CD14-positive monocyte (primary cell): Measurements from ENCODE around the gene PDCD1. TPM values are rescaled to one million over a fixed set of nuclear protein-coding genes. Genes with fewer than 3 reads are reported as not detected.

ENCODE experiments used
- DNase-seq, 3 donors: peaks; one replicate each; pipeline ENCODE4 v3.0.0-alpha.2; 2011 to 2022
- H2AFZ ChIP-seq: 2 replicates; pipeline ENCODE4 v1.6.0; 2012; ENCODE audit warnings: mild to moderate bottlenecking, low read depth, low read length, inconsistent platforms; ENCODE audit not compliant: insufficient read depth, poor library complexity, severe bottlenecking
- H3K27ac ChIP-seq, 2 donors: 1 replicate in 1 of 2; 2 replicates in 1 of 2; pipeline ENCODE4 v1.5.1; 2012 to 2013; ENCODE audit warnings: low read length in 2 of 2, control low read depth in 1 of 2, inconsistent platforms in 1 of 2, low read depth in 1 of 2, mild to moderate bottlenecking in 1 of 2
- H3K27me3 ChIP-seq, 2 donors: one replicate each; pipeline versions ENCODE4 v1.6.0 to v1.6.1; 2011 to 2013; ENCODE audit warnings: low read length in 2 of 2; ENCODE audit not compliant: control insufficient read depth in 2 of 2, insufficient read depth in 2 of 2
- H3K36me3 ChIP-seq, 2 donors: replicated peaks in 1 of 2; 1 replicate in 1 of 2; 2 replicates in 1 of 2; pipeline versions ENCODE4 v1.5.1 to v1.6.1; 2012 to 2013; ENCODE audit warnings: low read length in 2 of 2, control low read depth in 1 of 2, inconsistent platforms in 1 of 2, mild to moderate bottlenecking in 1 of 2; ENCODE audit not compliant: insufficient read depth in 2 of 2, control insufficient read depth in 1 of 2
- H3K4me1 ChIP-seq, 2 donors: 1 replicate in 1 of 2; 2 replicates in 1 of 2; pipeline versions ENCODE4 v1.5.1 to v1.6.1; 2012 to 2013; ENCODE audit warnings: low read length in 2 of 2, control low read depth in 1 of 2, inconsistent platforms in 1 of 2, mild to moderate bottlenecking in 1 of 2, moderate library complexity in 1 of 2; ENCODE audit not compliant: insufficient read depth in 2 of 2, control insufficient read depth in 1 of 2
- H3K4me2 ChIP-seq: replicated peaks from 2 replicates; pipeline ENCODE3; 2012; ENCODE audit warnings: low read length, moderate library complexity, mild to moderate bottlenecking; ENCODE audit not compliant: poor library complexity, severe bottlenecking; ENCODE audit errors: extremely low read depth
- H3K4me3 ChIP-seq, 3 experiments: fragments of 200-600 bp in 1 of 3; sonication (generic) in 1 of 3; replicated peaks in 1 of 3; 1 replicate in 2 of 3; 2 replicates in 1 of 3; pipeline ENCODE4 v1.5.1; 2011 to 2013; ENCODE audit warnings: low read length in 3 of 3, mild to moderate bottlenecking in 3 of 3, control low read depth in 2 of 3, low read depth in 2 of 3, inconsistent platforms in 1 of 3, moderate library complexity in 1 of 3
- H3K79me2 ChIP-seq: 2 replicates; pipeline ENCODE4 v1.6.0; 2012; ENCODE audit warnings: mild to moderate bottlenecking, control low read depth, inconsistent platforms, low read length, moderate library complexity; ENCODE audit not compliant: insufficient read depth
- H3K9ac ChIP-seq: 2 replicates; pipeline ENCODE4 v1.6.0; 2017; ENCODE audit warnings: low read length, mild to moderate bottlenecking; ENCODE audit not compliant: insufficient read depth, poor library complexity, severe bottlenecking
- H3K9me3 ChIP-seq, 2 donors: replicated peaks in 1 of 2; 1 replicate in 1 of 2; 2 replicates in 1 of 2; pipeline versions ENCODE4 v1.5.1 to v1.6.1; 2012 to 2013; ENCODE audit warnings: low read length in 2 of 2, control low read depth in 1 of 2; ENCODE audit not compliant: control insufficient read depth in 1 of 2, insufficient read depth in 1 of 2
- H4K20me1 ChIP-seq: 2 replicates; pipeline ENCODE4 v1.6.0; 2012; ENCODE audit warnings: mild to moderate bottlenecking, low read length, control low read depth, moderate library complexity; ENCODE audit not compliant: insufficient read depth
- H3K27ac Mint-ChIP-seq, 7 donors: one replicate each; pipeline ENCODE4 v1.8.0; 2020; ENCODE audit warnings: mild to moderate bottlenecking in 7 of 7, mixed read lengths in 7 of 7, moderate library complexity in 6 of 7, inconsistent platforms in 2 of 7
- H3K27me3 Mint-ChIP-seq, 3 donors: one replicate each; pipeline ENCODE4 v1.8.0; 2021 to 2022; ENCODE audit warnings: low read depth in 3 of 3, mild to moderate bottlenecking in 3 of 3, mixed read lengths in 3 of 3, moderate library complexity in 3 of 3, inconsistent platforms in 1 of 3
- H3K36me3 Mint-ChIP-seq, 2 donors: one replicate each; pipeline ENCODE4 v1.8.0; 2020; ENCODE audit warnings: mixed read lengths in 2 of 2, inconsistent platforms in 1 of 2, mild to moderate bottlenecking in 1 of 2
- H3K4me1 Mint-ChIP-seq: one replicate; pipeline ENCODE4 v1.8.0; 2020; ENCODE audit warnings: mild to moderate bottlenecking, mixed read lengths
- H3K4me3 Mint-ChIP-seq, 2 donors: one replicate each; pipeline ENCODE4 v1.8.0; 2020; ENCODE audit warnings: mild to moderate bottlenecking in 2 of 2, mixed read lengths in 2 of 2, moderate library complexity in 1 of 2
- H3K9me3 Mint-ChIP-seq, 7 donors: one replicate each; pipeline ENCODE4 v1.8.0; 2020 to 2022; ENCODE audit warnings: mixed read lengths in 7 of 7, mild to moderate bottlenecking in 6 of 7, moderate library complexity in 6 of 7, inconsistent platforms in 2 of 7
- CTCF ChIP-seq: fragments of 200-600 bp; IDR thresholded peaks from one replicate; pipeline ENCODE4 v1.8.0; 2022; ENCODE audit warnings: antibody characterized with exemption, mild to moderate bottlenecking
- WGBS: methylation state at CpG from one replicate; pipeline ENCODE4 v1.1.5; 2013; ENCODE audit warnings: missing lambda C conversion rate; ENCODE audit not compliant: insufficient coverage; 5-methylcytosine and 5-hydroxymethylcytosine counted together
- intact Hi-C, 2 donors: fragments of 100-400 bp; cut with micrococcal nuclease; formaldehyde crosslinking; loops; one replicate each; pipeline versions ENCODE4 v1.15.0 to v1.15.1; 2023
- polyA plus RNA-seq, 3 donors: library from polyadenylated mRNA; depleted of rRNA in 1 of 3; unstranded in 2 of 3; stranded (reverse) in 1 of 3; fragments of 300-500 nt in 2 of 3; fragments of >200 nt in 1 of 3; fragmentation: Illumina TruSeq in 2 of 3; gene quantifications; 1 replicate in 2 of 3; 2 replicates in 1 of 3; pipeline ENCODE4 v1.2.3, GENCODE V29; 2012 to 2021

The PDCD1 gene
- polyA plus RNA-seq, 3 donors, result 0.08 TPM; not detected in 2

GRCh38 chr2:241873803-241874110 lies 15.1 kb upstream of the PDCD1 start:
- peaks cover 0 to 6% (median 5%) of the 10 kb centered on the region in 3 donors for H3K27me3 Mint-ChIP-seq
- no peaks in the 10 kb centered on the region for H3K27me3 ChIP-seq
- no peaks in the 10 kb centered on the region for H3K4me1 ChIP-seq
- no peak overlapping the region for H3K27ac Mint-ChIP-seq
- H3K9me3 ChIP-seq, result peaks cover 0 to 6% of the 10 kb centered on the region in 2 donors
- WGBS, result 100% methylated on average over 1 of the region's 7 CpGs
- H3K36me3 Mint-ChIP-seq, result no peaks in the 10 kb centered on the region
- no peak overlapping the region for H3K4me3 Mint-ChIP-seq
- peaks cover 5 to 21% (median 8%) of the 10 kb centered on the region in 7 donors for H3K9me3 Mint-ChIP-seq
- no peak overlapping the region for H3K9ac ChIP-seq
- H3K36me3 ChIP-seq, result no peaks in the 10 kb centered on the region
- H3K4me2 ChIP-seq, result no peak overlapping the region
- no peaks in the 10 kb centered on the region for H4K20me1 ChIP-seq
- DNase-seq, result no peak
- TF ChIP-seq CTCF, result no peak
- no peak overlapping the region for H3K4me3 ChIP-seq
- H3K79me2 ChIP-seq, result no peaks in the 10 kb centered on the region
- intact Hi-C loops, result no loop called here
- H3K4me1 Mint-ChIP-seq, result no peaks in the 10 kb centered on the region
- no peak overlapping the region for H2AFZ ChIP-seq
- H3K27ac ChIP-seq, result no peak overlapping the region

DNA sequence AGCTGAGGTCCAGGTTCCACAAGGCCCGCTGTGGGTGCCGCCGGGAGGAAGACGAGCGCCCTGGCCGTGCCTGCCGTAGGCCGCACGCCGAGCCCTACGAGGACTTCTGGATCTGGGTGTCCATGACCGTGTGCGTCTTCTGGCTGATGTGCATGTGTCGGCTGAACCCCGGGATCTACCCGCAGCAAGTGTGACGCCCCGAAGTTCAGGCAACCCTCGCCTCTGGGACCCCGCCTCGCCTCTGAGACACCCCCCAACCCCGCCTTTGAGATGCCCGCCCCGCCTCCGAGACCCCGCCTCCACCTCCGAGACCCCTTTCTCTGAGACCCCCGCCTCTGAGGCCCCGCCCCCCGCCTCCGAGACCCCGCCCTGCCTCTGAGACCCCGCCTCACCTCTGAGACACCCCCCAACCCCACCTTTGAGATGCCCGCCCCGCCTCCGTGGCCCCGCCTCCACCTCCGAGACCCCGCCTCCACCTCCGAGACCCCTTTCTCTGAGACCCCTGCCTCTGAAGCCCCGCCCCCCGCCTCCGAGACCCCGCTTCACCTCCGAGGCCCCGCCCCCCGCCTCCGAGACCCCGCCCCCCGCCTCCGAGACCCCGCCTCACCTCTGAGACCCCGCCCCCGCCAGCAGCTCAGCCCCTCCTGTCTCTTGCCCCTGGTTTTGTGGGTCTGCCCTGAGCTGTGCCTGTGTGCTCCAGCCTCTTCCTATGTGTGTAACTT lies 14.5 kb upstream of the PDCD1 start:
- intact Hi-C loops, result no loop called here
- H3K9ac ChIP-seq, result no peak overlapping the region
- Mint-ChIP-seq H3K27ac (no peak overlapping the region), H3K4me1 (no peaks in the 10 kb centered on the region), H3K4me3 (no peak overlapping the region), H3K27me3 (peaks cover 1 to 10% (median 7%) of the 10 kb centered on the region in 3 donors), H3K36me3 (no peaks in the 10 kb centered on the region), H3K9me3 (peaks cover 5 to 21% (median 8%) of the 10 kb centered on the region in 7 donors)
- H3K36me3 ChIP-seq, result no peaks in the 10 kb centered on the region
- 98% methylated on average over 23 of the region's 54 CpGs for WGBS
- no peak overlapping the region for H3K27ac ChIP-seq
- no peaks in the 10 kb centered on the region for H3K79me2 ChIP-seq
- H4K20me1 ChIP-seq, result no peaks in the 10 kb centered on the region
- H3K4me3 ChIP-seq, result no peak overlapping the region
- H2AFZ ChIP-seq, result no peak overlapping the region
- TF ChIP-seq CTCF, result no peak
- H3K4me2 ChIP-seq, result no peak overlapping the region
- H3K27me3 ChIP-seq, result no peaks in the 10 kb centered on the region
- no peak for DNase-seq
- H3K4me1 ChIP-seq, result no peaks in the 10 kb centered on the region
- peaks cover 0 to 6% of the 10 kb centered on the region in 2 donors for H3K9me3 ChIP-seq
